PC-9 (cell line): ENCODE results near the gene ITGAD. TPM values are rescaled to one million over a fixed set of nuclear protein-coding genes. Genes with fewer than 3 reads are reported as not detected.

ENCODE experiments used
- BruUV-seq: library from RNA; stranded (reverse); fragments of 400-500 nt; replicated peaks from 2 replicates; lab custom pipeline; 2021; lab: Mats Ljungman, UMichigan
- CTCF ChIA-PET: fragments of 300-600 bp; sonication (Branson Sonifier 250); formaldehyde crosslinking; loops from one replicate; lab custom pipeline; 2022; ENCODE audit warnings: antibody characterized with exemption; lab: Charles Lee
- POLR2A ChIA-PET: fragments of 300-600 bp; sonication (Branson Sonifier 250); formaldehyde crosslinking; loops from one replicate; lab custom pipeline; 2022; ENCODE audit warnings: antibody characterized with exemption; ENCODE audit not compliant: unreplicated experiment; lab: Charles Lee
- DNase-seq, 2 experiments: peaks; one replicate each; pipeline versions ENCODE4 v3.0.0 to v3.0.0-alpha.2; 2015 to 2022; ENCODE audit warnings: mixed read lengths in 1 of 2
- H2AFZ ChIP-seq: fragments of 200-600 bp; sonication (generic); 2 replicates; pipeline ENCODE4 v1.8.1; 2017; ENCODE audit warnings: antibody characterized with exemption
- H3F3A ChIP-seq: fragments of 200-600 bp; sonication (generic); 2 replicates; pipeline ENCODE4 v1.8.1; 2017; ENCODE audit warnings: antibody characterized with exemption, mild to moderate bottlenecking, low read depth; ENCODE audit not compliant: insufficient read depth
- H3K27ac ChIP-seq: fragments of 200-600 bp; sonication (generic); 2 replicates; pipeline ENCODE4 v1.6.1; 2016; ENCODE audit warnings: mixed run types
- H3K27me3 ChIP-seq: fragments of 200-600 bp; sonication (generic); 2 replicates; pipeline ENCODE4 v1.6.1; 2016; ENCODE audit warnings: low read depth, mixed run types; ENCODE audit not compliant: insufficient read depth
- H3K36me3 ChIP-seq: fragments of 200-600 bp; sonication (generic); 2 replicates; pipeline ENCODE4 v1.6.1; 2016; ENCODE audit warnings: low read depth, mixed run types
- H3K4me1 ChIP-seq: fragments of 200-600 bp; sonication (generic); replicated peaks from 2 replicates; pipeline ENCODE4 v1.6.1; 2016; ENCODE audit warnings: mixed run types; ENCODE audit not compliant: insufficient read depth
- H3K4me2 ChIP-seq: fragments of 200-600 bp; sonication (generic); 2 replicates; pipeline ENCODE4 v1.6.1; 2017; ENCODE audit warnings: mixed run types
- H3K4me3 ChIP-seq: fragments of 200-600 bp; sonication (generic); 2 replicates; pipeline ENCODE4 v1.6.1; 2016; ENCODE audit warnings: mixed run types
- H3K79me2 ChIP-seq: fragments of 200-600 bp; sonication (generic); 2 replicates; pipeline ENCODE4 v1.6.1; 2017; ENCODE audit warnings: low read depth, mixed run types
- H3K9me2 ChIP-seq: fragments of 200-600 bp; sonication (generic); 2 replicates; pipeline ENCODE4 v1.8.1; 2017; ENCODE audit warnings: mild to moderate bottlenecking; ENCODE audit not compliant: insufficient read depth
- H3K9me3 ChIP-seq: fragments of 200-600 bp; sonication (generic); 2 replicates; pipeline ENCODE4 v1.8.1; 2016; ENCODE audit warnings: low read depth; ENCODE audit not compliant: insufficient read depth
- H4K20me1 ChIP-seq: fragments of 200-600 bp; sonication (generic); 2 replicates; pipeline ENCODE4 v1.8.1; 2017; ENCODE audit not compliant: insufficient read depth
- EZH2 ChIP-seq: fragments of 200-600 bp; sonication (generic); IDR thresholded peaks from 2 replicates; pipeline ENCODE4 v1.8.0; 2017; ENCODE audit warnings: antibody characterized with exemption, low read depth
- intact Hi-C: fragments of 100-400 bp; cut with micrococcal nuclease; formaldehyde crosslinking; loops from one replicate; pipeline ENCODE4 v1.10.0; 2022; ENCODE audit not compliant: unreplicated experiment
- total RNA-seq: library from RNA; stranded (reverse); gene quantifications from 2 replicates; pipeline ENCODE4 v1.2.3, GENCODE V29; 2021
- TF ChIP-seq, protein P1 (sequence below): fragments of 200-600 bp; sonication (generic); conservative IDR thresholded peaks from 2 replicates; pipeline ENCODE4 v1.6.1; 2017; ENCODE audit warnings: mixed run types, antibody characterized with exemption, mild to moderate bottlenecking, moderate library complexity

The ITGAD gene
- total RNA-seq, 1 experiment from 2014 or later = not detected

DNA sequence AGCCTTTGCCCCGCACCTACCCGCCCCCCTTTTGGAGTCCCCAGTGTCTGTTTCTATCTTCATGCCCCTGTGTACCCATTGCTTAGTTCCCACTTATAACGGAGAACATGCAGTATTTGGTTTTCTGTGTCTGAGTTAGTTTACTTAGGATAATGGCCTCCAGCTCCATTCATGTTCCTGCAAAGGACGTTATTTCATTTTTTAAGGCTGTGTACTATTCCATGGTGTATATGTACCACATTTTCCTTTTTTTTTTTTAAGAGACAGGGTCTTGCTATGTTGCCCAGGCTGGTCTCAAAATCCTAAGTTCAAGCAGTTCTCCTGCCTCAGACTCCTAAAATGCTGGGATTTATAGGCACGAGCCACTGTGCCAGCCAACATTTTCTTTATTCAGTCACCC is 74.7 kb downstream of the ITGAD start:
- BruUV-seq = no TSS peak
- H3K4me2 ChIP-seq = no peak overlapping the region
- no peak overlapping the region for H2AFZ ChIP-seq
- no peak overlapping the region for H3K4me3 ChIP-seq
- CTCF ChIA-PET = no interaction called here
- no peaks in the 10 kb centered on the region for H3K79me2 ChIP-seq
- POLR2A ChIA-PET = no interaction called here
- no peaks in the 10 kb centered on the region for H3K36me3 ChIP-seq
- TF ChIP-seq EZH2 = no peak
- TF ChIP-seq, protein P1, sequence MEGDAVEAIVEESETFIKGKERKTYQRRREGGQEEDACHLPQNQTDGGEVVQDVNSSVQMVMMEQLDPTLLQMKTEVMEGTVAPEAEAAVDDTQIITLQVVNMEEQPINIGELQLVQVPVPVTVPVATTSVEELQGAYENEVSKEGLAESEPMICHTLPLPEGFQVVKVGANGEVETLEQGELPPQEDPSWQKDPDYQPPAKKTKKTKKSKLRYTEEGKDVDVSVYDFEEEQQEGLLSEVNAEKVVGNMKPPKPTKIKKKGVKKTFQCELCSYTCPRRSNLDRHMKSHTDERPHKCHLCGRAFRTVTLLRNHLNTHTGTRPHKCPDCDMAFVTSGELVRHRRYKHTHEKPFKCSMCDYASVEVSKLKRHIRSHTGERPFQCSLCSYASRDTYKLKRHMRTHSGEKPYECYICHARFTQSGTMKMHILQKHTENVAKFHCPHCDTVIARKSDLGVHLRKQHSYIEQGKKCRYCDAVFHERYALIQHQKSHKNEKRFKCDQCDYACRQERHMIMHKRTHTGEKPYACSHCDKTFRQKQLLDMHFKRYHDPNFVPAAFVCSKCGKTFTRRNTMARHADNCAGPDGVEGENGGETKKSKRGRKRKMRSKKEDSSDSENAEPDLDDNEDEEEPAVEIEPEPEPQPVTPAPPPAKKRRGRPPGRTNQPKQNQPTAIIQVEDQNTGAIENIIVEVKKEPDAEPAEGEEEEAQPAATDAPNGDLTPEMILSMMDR = no peak
- H3F3A ChIP-seq = peaks cover 16% of the 10 kb centered on the region; the same call in 1 of the 2 replicates
- no peak overlapping the region for H3K27ac ChIP-seq
- H4K20me1 ChIP-seq = no peaks in the 10 kb centered on the region; the same call in 1 of the 2 replicates
- intact Hi-C loops = no loop called here
- 0 out of 2 replicates have a peak, but pooled peaks cover 5% of the 10 kb centered on the region for H3K4me1 ChIP-seq
- DNase-seq = no peak
- no peaks in the 10 kb centered on the region for H3K27me3 ChIP-seq
- no peaks in the 10 kb centered on the region for H3K9me3 ChIP-seq
- H3K9me2 ChIP-seq = no peaks in the 10 kb centered on the region

DNA sequence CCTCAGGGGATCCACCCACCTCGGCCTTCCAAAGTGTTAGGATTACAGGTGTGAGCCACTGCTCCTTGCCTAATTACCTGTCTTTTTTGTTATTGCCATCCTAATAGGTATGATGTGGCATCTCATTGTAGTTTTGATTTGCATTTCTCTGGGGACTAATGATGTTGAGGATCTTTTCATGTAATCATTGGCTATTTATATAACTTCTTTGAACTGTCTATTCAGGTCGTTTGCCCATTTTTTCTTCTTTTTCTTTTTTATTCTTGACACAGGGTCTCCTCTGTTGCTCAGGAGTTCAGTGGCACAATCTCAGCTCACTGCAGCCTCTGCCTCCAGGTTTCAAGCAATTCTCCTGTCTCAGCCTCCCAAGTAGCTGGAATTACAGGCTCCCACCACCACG is 77.5 kb downstream of the ITGAD start:
- Histone ChIP-seq H2AFZ (no peak overlapping the region), H3K27ac (no peak overlapping the region), H3K9me2 (no peaks in the 10 kb centered on the region), H3K27me3 (no peaks in the 10 kb centered on the region), H3K4me2 (no peak overlapping the region), H3K4me1 (0 out of 2 replicates have a peak, but pooled peaks cover 5% of the 10 kb centered on the region), H3K9me3 (no peaks in the 10 kb centered on the region), H3K79me2 (no peaks in the 10 kb centered on the region), H3K4me3 (no peak overlapping the region), H3F3A (peaks cover 21% of the 10 kb centered on the region; the same call in 1 of the 2 replicates), H3K36me3 (no peaks in the 10 kb centered on the region), H4K20me1 (no peaks in the 10 kb centered on the region; the same call in 1 of the 2 replicates)
- TF ChIP-seq, protein P1 = no peak
- no peak for TF ChIP-seq EZH2
- intact Hi-C loops = loop anchor here (5.0 kb wide), 1 partner anchor 227 kb away; no protein-coding TSS in a partner anchor
- POLR2A ChIA-PET = no interaction called here
- BruUV-seq = no TSS peak
- no peak for DNase-seq
- CTCF ChIA-PET = interaction anchor here (0.7 kb wide), 1 partner anchor 30 kb away, joined by 3 read pairs; no protein-coding TSS in a partner anchor

- Histone ChIP-seq H4K20me1 (no peaks in the 10 kb centered on the region; the same call in 1 of the 2 replicates), H3K4me3 (peak overlapping the region; percentile 60; the same call in 1 of the 2 replicates), H3K27me3 (no peaks in the 10 kb centered on the region), H3K27ac (no peak overlapping the region), H3K4me1 (peaks cover 12% of the 10 kb centered on the region; the same call in 1 of the 2 replicates), H2AFZ (peak overlapping the region; percentile 66; the same call in 1 of the 2 replicates), H3K4me2 (peak overlapping the region; percentile 96), H3K36me3 (no peaks in the 10 kb centered on the region), H3F3A (peaks cover 21% of the 10 kb centered on the region; the same call in 1 of the 2 replicates), H3K9me2 (no peaks in the 10 kb centered on the region), H3K79me2 (no peaks in the 10 kb centered on the region), H3K9me3 (no peaks in the 10 kb centered on the region)
- no peak for DNase-seq
- TF ChIP-seq, protein P1 = no peak
- no peak for TF ChIP-seq EZH2
- BruUV-seq = no TSS peak
- POLR2A ChIA-PET = interaction anchor here (0.6 to 0.7 kb wide), 2 partner anchors 13 to 531 kb away, joined by 3 to 9 read pairs; no protein-coding TSS in a partner anchor
- CTCF ChIA-PET = interaction anchor here (0.7 to 1.9 kb wide), 2 partner anchors 11 to 29 kb away, joined by 3 to 10 read pairs; no protein-coding TSS in a partner anchor
- intact Hi-C loops = loop anchor here (5.0 kb wide), 1 partner anchor 226 kb away; no protein-coding TSS in a partner anchor
Measured at GRCh38 chr16:31471241-31471874, 78.2 kb downstream of the ITGAD start.
